ENCODE data around the gene SIPA1L3.

Gene SIPA1L3

DNA sequence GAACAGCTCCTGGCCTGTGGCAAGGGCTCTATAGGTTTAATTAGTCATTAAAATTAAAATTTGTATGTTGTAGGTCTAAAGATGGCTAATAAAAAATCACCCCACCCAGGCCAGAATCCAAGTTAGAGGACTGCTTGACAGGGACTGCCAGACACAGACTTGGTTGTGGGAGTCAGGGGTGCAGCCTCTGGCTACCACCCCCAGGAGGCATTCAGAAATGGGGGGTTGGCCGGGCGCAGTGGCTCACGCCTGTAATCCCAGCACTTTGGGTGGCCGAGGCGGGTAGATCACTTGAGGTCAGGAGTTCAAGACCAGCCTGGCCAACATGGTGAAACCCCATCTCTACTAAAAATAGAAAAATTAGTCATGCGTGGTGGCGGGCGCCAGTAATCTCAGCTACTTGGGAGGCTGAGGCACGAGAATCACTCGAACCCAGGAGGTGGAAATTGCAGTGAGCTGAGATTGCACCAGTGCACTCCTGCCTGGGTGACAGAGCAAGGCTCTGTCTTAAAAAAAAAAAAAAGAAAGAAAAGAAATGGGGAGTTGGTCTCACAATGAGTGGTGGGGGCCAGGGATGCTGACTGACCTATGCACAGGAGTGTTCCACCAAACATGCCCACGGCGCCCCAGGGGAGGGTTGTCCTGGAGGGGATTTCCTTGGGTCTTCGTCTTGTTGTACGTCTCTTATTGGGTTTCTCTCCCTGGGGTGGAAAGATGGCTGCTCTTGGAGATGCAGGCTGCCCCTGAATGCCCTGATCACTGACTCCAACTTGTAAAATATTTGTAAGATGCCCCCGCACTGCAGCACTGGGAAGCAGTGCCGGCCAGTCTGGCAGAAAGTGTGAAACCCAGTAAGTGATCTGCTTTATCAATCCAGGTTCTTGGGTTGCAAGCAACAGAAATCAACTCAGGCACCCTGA is 68.8 kb downstream of the SIPA1L3 start:
- DNase-seq (ENCODE audit: low read depth) = no peak

DNA sequence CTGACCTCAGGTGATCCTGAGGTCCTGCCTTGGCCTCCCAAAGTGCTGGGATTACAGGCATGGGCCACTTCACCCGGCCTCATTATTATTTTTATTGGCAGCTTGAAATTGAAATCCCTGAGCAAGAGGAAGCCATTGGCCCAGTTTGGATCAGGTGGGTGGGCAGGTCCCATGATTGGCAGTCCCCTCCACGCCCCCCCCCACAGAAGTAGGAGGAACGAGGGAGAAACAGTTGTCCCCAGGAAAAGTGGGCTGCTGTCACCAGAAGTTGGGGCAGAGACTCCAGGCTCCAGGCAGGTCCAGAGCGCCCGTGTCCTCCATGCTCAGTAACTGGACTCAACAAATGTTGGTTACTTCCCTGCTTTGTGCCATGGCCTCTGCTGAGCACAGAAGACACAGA is 70.4 kb downstream of the SIPA1L3 start:
- no peak for DNase-seq (ENCODE audit: low read depth)

DNA sequence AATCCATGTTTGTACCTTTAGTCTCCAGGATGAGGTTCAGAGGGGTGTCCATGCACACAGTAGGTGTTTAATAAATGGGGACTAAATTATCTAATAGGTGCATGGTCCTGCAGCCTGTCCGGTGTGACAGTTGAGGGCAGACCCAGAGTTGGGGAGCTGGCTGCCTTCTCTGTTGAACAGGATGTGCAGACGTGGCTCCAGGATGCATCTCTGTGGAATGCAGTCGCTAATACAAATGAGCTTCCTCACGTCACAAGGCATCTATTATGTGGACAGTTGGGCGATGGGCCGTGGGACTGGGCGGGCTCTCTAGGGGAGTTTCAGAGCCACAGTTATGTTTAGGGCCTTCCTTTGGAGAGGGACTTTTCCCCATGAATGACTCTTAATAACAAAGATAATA is 71.0 kb downstream of the SIPA1L3 start:
- no peak for DNase-seq (ENCODE audit: low read depth)

- no peak for DNase-seq (ENCODE audit: low read depth)
These were observed 72.6 kb downstream of the SIPA1L3 start for GRCh38 chr19:37979547-37980082.

DNA sequence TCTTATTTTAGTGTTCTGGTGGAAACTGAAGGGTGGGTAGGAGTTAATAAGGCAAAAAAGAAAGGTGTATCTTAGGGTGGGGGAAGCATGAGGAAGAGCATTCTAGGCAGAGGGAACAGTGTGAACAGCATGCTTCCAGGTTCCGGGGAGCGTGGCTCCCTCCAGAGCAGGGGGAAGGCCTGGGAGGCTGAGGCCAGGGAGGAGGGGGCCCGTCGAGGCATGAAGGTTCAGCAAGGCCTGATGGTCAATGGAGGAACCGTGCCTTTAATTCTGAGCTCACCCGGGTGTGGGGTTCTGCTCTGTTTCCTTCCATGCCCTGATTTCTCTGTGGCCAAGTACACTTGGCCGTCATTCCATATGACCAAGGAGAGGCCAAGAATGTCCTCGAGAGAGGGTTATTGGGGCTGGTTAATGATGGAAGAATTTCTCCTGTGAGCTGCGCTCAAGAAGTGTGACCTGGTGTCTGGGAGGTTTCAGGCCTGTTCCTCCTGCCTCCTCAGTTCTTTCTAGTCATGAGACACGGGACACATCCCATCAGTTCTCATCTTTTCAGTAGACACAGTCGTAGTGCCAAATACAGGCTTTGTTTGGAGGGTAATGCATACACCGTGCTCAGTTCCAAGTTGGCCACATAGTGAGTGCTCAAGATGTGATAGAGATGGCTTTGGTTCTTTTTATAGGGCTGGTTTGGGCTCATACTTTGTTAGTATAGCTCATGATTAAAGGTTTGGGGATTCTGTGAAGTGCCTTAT is 73.6 kb downstream of the SIPA1L3 start:
- no peak for DNase-seq (ENCODE audit: low read depth)

DNA sequence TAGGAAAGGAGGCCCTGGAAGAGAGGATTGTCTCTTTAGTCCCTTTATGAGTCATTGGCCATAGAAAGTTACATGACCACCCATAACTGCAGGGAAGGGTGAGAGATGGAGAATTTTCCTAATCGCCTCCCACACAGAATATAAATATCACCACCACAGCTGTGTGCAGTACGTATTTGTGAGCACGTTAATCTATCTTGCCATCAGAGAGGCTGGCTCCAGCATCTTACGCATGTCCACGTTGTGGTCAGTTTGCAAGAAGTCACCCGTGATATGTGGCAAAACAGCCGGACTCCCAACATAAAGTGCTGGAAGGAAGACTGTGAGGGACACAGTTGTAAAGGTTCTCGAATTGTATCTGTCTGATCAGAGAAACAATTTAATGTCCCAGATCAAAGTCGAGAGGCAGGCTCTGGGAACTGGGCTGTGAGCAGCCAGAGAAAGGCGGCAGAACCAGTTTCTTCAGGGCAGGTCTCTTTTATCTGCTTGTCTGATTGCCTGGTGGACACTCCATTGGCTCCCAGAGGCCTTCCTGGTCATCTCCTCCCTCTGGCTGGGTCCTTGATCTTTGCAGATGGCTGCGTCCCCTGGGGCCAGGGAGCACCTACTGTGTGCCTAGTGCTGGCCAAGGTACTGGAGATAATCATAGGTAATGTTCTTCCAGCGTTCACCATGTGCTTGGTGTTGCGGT is 74.9 kb downstream of the SIPA1L3 start:
- no peak for DNase-seq (ENCODE audit: low read depth)

GRCh38 chr19:37982655-37983054 is 75.6 kb downstream of the SIPA1L3 start:
- DNase-seq (ENCODE audit: low read depth) = no peak

GRCh38 chr19:37983153-37983552 is 76.1 kb downstream of the SIPA1L3 start:
- DNase-seq (ENCODE audit: low read depth) = no peak

GRCh38 chr19:37983916-37984315 is 76.9 kb downstream of the SIPA1L3 start:
- no peak for DNase-seq (ENCODE audit: low read depth)

- DNase-seq (ENCODE audit: low read depth) = no peak
These were observed 79.2 kb downstream of the SIPA1L3 start for GRCh38 chr19:37986048-37986750.

DNA sequence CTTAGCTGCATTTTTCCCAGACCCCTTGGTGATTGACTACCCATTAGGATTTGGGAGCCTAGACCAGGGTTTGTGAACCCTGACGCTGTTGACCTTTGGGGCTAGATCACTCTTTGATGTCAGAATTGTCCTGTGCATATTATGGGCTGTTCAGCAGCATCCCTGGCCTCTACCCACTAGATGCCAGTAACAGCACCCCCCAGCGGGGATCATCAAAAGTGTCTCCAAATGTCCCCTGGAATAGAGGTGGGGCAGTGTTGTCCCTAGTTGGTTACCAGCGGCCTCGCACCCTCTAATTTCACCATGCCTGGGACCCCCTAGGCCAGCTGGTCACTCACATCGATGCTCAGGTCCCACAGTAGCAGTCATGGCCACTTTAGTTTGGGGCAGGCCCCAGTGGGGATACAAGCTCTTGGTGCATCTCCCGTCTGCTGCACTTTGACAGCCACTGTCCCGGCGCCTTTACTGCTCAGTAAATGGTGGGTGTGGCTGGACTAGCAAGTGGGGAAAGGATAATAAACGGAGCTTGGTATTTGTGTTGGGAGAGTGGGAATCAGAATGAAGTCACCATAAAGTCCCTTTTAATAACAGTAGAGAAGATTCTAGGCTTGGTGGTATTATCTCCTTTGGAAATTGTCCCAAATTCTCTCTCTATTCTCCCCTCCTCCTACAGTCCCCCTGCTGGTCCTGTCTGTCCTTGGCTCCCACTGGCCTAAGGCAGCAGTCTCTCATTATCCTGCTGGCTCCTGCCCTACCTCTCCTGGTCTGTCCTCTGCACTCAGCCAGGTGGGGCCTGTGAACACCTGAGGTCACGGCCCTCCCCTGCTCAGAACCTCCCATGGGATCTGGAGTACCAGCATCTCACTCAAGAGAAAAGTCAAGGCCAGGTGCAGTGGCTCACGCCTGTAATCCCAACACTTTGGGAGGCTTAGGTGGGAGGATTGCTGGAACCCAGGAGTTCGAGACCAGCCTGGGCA is 80.6 kb downstream of the SIPA1L3 start:
- DNase-seq (ENCODE audit: low read depth) = no peak

DNA sequence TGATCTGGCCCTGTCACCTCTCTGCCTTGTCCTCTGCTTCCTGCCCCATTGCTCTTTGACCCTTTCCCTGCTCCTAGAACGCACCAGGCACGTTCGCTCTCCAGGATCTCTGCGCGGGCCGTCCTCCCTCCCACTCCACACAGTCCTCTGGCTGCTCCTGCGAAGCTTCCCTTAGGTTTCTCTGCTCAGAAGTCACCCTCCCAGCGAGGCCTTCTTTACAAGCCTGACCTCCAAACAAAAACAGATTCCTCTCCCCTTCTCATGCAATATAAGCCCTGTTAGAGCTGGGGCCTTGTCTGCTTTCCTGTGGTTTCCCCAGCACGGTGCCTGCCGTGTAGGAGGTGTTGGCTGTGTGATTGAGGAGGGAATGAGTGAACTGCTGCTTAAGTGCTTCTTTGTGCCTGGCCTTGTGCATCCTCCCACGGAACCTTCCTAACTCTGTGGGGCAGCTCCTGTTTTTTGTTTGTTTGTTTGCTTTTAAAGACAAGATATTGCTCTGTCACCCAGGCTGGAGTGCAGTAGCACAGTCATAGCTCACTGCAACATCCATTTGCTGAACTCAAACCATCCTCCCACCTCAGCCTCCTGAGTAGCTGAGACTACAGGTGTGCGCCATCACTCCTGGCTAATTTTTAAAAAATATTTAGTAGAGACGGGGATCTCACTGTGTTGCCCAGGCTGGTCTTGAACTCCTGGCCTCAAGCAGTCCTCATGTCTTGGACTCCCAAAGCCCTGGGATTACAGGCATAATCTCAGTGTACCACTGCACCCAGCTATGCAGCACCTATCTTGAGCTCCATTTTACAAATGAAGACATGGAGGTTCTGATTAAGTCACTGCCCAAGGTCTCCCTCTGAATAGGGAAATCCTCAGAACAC is 82.0 kb downstream of the SIPA1L3 start:
- no peak for DNase-seq (ENCODE audit: low read depth)

GRCh38 chr19:37989855-37990254 is 82.8 kb downstream of the SIPA1L3 start:
- no peak for DNase-seq (ENCODE audit: low read depth)

DNA sequence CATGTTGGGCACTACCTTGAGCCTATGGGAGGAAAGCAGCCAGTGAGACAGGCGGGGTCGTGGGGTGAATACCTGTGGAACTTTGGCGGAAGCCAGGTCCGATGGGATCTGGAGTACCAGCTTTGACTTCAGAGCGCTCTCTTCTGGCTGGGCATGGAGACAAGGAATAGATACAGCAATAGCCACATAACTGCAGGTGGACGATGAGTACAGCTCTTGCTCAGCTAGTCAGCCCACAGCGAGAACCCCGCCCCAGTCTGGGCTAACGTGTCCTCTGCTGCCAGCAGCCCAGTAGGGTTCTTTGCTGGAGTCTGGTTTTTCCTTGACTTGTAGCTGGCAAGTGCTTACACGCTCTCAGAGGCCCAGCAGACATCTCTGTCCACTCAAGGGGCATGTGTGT is 83.4 kb downstream of the SIPA1L3 start:
- no peak for DNase-seq (ENCODE audit: low read depth)

- DNase-seq (ENCODE audit: low read depth) = no peak
These were observed 84.3 kb downstream of the SIPA1L3 start for GRCh38 chr19:37991176-37991835.

DNA sequence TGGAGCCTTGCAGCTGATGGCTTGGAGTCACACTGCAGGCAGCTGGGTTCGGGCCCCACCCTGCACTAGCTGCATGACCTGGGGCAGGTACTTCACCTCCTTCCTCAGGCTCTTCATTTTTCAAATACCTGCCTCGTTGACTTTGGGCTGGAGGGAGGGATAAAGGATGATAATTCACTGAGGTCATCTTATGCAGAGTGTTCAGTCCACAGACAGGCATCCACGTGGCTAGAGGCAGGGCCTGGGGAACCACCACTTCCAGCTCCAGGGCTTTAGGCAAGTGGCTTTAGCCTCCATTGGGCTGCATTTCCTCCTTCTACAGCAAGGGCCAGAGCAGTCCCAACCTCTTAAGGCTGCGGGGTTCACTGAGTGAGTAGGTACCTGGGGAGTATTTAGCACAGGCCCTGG is 84.8 kb downstream of the SIPA1L3 start:
- no peak for DNase-seq (ENCODE audit: low read depth)

DNA sequence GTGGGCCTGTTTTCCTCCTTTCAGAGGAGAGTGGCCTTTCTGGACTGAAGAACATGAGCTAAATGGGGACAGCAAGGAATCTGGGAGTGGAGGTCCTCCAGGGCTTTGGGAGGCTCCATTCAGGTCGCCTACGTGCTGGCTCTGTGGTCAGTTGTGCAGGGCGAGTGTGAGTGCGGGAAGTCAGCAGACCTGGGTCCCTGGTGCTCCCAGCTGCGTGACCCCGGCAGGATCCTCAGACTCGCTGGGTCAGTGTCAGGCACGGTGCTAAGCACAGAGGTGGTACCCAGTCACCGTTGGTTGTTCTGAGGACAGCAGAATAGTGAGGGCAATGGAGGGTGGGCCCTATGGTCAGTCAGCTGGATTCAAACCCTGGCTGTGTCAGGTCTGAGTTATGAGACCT is 85.8 kb downstream of the SIPA1L3 start:
- no peak for DNase-seq (ENCODE audit: low read depth)

DNA sequence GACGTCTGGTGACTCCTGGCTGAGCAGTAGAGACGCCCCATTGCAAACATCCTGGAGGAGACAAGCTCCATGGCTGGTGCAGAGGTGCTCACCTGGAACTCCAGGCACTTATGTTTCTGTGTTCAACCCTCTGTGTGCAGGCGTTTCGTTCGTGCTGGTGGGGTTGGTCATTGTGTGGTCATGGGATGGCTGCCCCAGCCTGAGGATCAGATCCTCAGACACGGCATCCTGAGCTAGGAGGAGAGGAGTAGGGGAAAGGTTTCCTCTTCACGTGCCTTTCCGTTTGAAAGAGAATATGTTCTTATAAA is 87.8 kb downstream of the SIPA1L3 start:
- DNase-seq (ENCODE audit: low read depth) = no peak

GRCh38 chr19:37995346-37995745 is 88.3 kb downstream of the SIPA1L3 start:
- no peak for DNase-seq (ENCODE audit: low read depth)

Data from activated T-helper 1 cell treated with Interleukin-2 at 50 U/mL for 16 hours (primary cell).